ENCODE measurements around the gene HRH1.

GRCh38 chr3:11306817-11307589 lies 152.7 kb downstream of the HRH1 start:
- no peak for TF ChIP-seq CTCF (IDR thresholded peaks at IDR 0.05)
- TF ChIP-seq EZH2 (IDR thresholded peaks at IDR 0.05; ENCODE audit: borderline replicate concordance, insufficient read depth, low read depth, low read length, poor library complexity, severe bottlenecking) = no peak
